Activated CD8-positive, alpha-beta memory T cell treated with anti-CD3 and anti-CD28 coated beads for 24 hours (primary cell): ENCODE results near the gene TUBB.

Source experiments
- DNase-seq: peaks from one replicate; pipeline ENCODE4 v3.0.0-alpha.2; 2020

TUBB gene

DNA sequence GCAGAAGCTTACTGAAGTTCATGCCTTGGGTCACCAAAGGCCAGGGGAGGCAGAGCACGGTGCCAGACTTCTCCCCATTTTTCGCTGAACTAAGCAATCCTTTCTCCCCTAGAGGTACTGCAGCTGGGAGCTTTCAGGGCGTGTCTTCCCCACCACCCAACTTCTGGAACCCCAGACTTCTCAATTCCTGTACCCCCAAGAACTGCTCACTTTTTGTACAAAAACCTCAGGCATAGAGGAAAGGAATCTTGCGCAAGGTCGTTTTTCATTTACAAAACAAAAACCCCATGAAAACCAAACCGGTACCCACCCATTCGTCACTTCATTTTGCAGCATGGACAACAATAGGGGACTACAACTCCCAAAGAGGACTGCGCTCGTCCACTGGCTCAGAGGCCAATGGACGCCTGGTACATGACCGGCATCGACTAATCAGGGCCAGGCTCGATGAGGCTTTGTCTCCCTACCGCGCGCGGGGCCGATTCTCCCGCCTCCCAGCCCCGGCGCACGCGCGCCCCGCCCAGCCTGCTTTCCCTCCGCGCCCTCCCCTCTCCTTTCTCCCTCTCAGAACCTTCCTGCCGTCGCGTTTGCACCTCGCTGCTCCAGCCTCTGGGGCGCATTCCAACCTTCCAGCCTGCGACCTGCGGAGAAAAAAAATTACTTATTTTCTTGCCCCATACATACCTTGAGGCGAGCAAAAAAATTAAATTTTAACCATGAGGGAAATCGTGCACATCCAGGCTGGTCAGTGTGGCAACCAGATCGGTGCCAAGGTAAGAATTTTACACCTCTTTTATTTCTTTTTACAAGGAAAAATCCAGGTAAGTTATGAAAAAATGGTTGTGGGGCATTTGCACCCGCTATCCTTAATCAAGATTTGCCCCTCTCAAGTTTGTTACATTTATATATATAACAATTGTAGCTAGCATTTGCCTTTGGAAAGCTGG is at the start of gene TUBB:
TSS of gene TUBB (plus strand) at position 562 of the 947 bp plus-strand sequence. CDS start at position 717, 155 bp downstream.
- peak; percentile 97 for DNase-seq

GRCh38 chr6:30670760-30671527 is 49.2 kb upstream of the TUBB start:
- DNase-seq: no peak

GRCh38 chr6:30672445-30673253 is 47.5 kb upstream of the TUBB start, which contains the start of gene DHX16:
Gene DHX16, minus strand, starts transcription at chr6:30673006. Its CDS starts 165 bp downstream, at chr6:30672841.
- DNase-seq: peak; percentile 94

DNA sequence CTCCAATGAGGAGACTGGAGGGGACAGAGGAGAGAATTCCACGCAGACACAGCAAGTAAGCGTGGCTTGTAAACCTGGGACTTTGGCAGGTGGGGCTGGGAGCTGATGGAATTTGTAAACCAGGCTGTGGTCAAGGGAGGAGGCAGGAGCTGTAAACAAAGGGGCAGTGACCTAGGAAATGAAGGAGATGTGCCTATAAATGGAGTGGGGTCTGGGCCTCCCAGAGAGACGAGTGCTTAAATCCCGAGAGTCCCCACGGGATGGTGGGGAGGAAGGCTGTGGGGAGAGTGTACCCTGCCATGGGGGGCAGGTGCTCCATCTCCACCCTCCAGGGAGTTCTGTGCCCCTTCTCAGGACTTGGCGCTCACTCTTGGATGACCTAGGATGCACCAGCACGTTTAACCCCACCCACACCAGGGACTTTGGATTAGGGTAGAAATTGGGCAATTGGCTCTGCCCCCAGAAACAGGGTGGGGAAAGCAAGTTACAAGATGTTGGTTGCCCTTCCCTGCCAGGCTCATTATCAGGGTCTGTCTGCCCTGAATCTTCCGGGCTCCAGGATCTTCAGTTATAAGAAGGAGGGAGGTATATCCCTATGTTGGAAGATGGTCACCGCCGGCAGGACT is 43.4 kb upstream of the TUBB start:
- DNase-seq: no peak

GRCh38 chr6:30678964-30679726 is 41.0 kb upstream of the TUBB start:
- DNase-seq: peak; percentile 98

- DNase-seq: no peak
Measured at GRCh38 chr6:30679765-30680535, 40.2 kb upstream of the TUBB start.

DNA sequence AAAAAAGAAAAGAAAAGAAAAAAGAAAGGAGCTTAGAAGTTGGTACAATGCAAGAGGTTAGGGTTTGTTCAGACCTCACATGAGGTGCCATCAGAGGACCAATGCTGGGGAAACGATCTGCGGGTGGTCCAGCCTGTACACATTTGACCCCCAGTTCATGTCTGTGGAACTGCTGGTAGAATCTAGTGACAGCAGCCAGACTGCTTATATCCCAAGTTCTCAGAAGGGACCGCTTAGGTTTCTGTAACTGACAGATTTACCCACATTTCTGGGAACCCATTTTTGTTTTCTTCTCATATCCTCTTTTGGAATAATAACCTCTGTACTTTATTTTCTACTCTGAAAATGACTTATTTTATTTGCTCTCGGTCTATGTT is 38.4 kb upstream of the TUBB start:
- DNase-seq: peak; percentile 70

DNA sequence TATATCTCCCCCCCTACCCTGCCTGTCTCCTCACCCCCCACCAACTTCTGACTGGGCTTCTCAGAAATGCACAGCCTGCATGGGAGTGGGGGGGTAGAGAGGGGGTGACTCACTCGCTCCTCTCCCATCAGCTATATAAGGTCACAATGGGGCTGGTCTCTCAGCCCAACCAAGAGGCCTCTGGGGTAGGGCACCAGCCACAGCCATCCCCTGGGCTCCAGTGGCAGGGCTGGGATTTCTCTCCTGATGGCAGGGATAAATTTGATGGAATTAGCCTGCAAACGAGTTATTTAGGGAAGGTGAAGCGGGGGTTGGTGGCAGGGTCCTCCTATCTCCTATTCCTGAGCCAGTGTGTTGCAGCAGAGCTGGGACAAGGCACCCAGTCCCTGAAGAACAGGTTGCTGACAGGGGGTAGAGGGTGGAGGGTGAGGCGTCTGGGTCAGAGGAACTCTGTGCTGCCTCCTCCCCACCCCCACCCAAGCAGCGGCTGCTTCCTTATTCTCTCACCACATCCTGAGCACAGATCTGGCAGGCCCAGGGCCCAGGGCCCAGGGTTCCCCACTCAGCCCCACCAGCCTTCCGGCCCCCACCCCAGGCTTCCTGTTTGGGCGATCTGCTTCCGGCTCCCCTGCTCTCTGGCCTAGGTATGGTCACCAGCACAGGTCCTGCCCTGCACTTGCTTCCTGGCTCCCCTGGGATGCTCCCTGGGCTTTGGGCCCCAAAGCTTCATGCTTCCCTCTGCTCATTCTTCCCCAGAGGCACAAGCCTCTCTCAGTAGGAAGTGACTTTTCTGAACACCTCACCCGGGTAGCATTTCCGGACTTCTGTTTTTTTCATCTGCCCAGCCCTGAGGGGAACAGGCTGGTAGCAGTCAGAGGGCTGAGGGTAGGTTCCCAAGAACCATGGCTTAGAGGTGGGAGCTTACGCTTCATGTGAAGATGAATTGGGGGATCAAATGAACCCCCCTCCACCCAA is 37.7 kb upstream of the TUBB start:
- peak; percentile 91 for DNase-seq

- no peak for DNase-seq
Measured at GRCh38 chr6:30683183-30683979, 36.8 kb upstream of the TUBB start.

- DNase-seq: no peak
Measured at GRCh38 chr6:30683980-30684338, 36.2 kb upstream of the TUBB start.

DNA sequence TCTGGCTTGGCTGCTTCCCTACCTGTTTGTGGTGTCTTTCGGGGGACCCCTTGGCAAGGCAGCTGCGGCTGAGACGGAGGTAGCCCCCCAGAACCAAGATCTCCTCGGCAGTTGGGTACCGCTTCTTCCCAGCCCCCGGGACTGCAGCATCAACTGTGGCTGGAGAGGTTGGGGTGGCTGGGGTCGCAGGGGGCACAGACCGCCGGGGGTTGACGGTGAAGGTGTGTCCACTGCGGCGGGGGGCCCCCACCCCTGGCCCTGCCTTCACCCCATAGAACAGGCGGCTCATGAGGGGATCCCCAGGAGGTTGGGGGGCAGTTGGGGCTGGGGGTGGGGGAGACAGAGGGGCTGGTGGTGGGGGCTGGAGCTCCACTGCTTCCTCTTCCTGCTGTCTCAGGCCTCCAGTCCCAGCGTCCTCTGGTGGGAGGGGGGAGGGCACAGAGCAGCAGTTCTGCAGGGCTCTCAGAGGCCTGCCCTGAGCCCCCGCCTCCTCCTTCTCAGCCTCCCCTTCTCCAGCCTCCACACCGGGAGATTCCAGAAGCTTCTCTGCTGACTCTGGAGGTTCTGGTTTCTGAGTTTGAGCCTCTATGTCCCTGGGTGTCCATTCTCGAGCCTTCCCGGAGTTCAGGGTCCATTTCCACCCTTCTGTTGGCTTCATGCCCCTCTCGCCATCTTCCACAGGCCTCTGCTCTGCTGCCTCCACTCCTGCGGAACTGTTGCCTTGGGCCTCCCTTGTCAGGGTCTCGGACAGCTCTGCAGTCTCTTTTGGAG is 35.6 kb upstream of the TUBB start:
- peak; percentile 79 for DNase-seq

- peak; percentile 73 for DNase-seq
Measured at GRCh38 chr6:30685157-30686008, 34.8 kb upstream of the TUBB start.

- DNase-seq: peak; percentile 91
Measured at GRCh38 chr6:30686009-30686907, 33.9 kb upstream of the TUBB start, which contains the start of gene PPP1R18. Gene PPP1R18, minus strand, starts transcription at chr6:30686645. Its CDS starts 627 bp downstream, at chr6:30686018.

GRCh38 chr6:30686908-30687658 is 33.1 kb upstream of the TUBB start:
- DNase-seq: peak; percentile 91
